CD4-positive, alpha-beta T cell treated with Interleukin-6 for 4 hours (primary cell): ENCODE data around the gene HS3ST5.
"Not testable (repeated sequence)": the region's sequence is repeated elsewhere in the genome, so short reads cannot be mapped to it uniquely, and the experiment has no call there.

Experiments
- DNase-seq: peaks from one replicate; pipeline ENCODE4 v3.0.0-alpha.2; 2020; ENCODE audit warnings: mixed read lengths

HS3ST5 gene

GRCh38 chr6:114084327-114084890 lies 258.4 kb downstream of the HS3ST5 start:
- DNase-seq, result no peak

GRCh38 chr6:114083251-114083650 lies 259.6 kb downstream of the HS3ST5 start:
- DNase-seq, result no peak

- no peak for DNase-seq
These were observed 261.1 kb downstream of the HS3ST5 start for GRCh38 chr6:114081730-114082129.

- no peak for DNase-seq
These were observed 261.8 kb downstream of the HS3ST5 start for GRCh38 chr6:114080891-114081510.

GRCh38 chr6:114080410-114080809 lies 262.4 kb downstream of the HS3ST5 start:
- DNase-seq, result not testable (repeated sequence)

GRCh38 chr6:114075777-114076176 lies 267.0 kb downstream of the HS3ST5 start:
- no peak for DNase-seq

- DNase-seq, result no peak
These were observed 267.5 kb downstream of the HS3ST5 start for GRCh38 chr6:114075300-114075699.

- DNase-seq, result no peak
These were observed 274.1 kb downstream of the HS3ST5 start for GRCh38 chr6:114068771-114069170.

- DNase-seq, result no peak
These were observed 274.7 kb downstream of the HS3ST5 start for GRCh38 chr6:114068116-114068515.

- DNase-seq, result no peak
These were observed 278.0 kb downstream of the HS3ST5 start for GRCh38 chr6:114064862-114065261.

GRCh38 chr6:114063956-114064355 lies 278.9 kb downstream of the HS3ST5 start:
- DNase-seq, result no peak

GRCh38 chr6:114062199-114062598 lies 280.6 kb downstream of the HS3ST5 start:
- DNase-seq, result no peak

- no peak for DNase-seq
These were observed 281.1 kb downstream of the HS3ST5 start for GRCh38 chr6:114061741-114062140.

- DNase-seq, result no peak
These were observed 281.7 kb downstream of the HS3ST5 start for GRCh38 chr6:114061116-114061515.

- no peak for DNase-seq
These were observed 284.4 kb downstream of the HS3ST5 start for GRCh38 chr6:114058435-114058834.

- DNase-seq, result no peak
These were observed 287.1 kb downstream of the HS3ST5 start for GRCh38 chr6:114055763-114056162.

- DNase-seq, result no peak
These were observed 287.5 kb downstream of the HS3ST5 start for GRCh38 chr6:114055349-114055748.

GRCh38 chr6:114053791-114054190 lies 289.0 kb downstream of the HS3ST5 start:
- DNase-seq, result no peak

GRCh38 chr6:114052141-114052540 lies 290.7 kb downstream of the HS3ST5 start:
- no peak for DNase-seq

- DNase-seq, result no peak
These were observed 291.8 kb downstream of the HS3ST5 start for GRCh38 chr6:114051031-114051430.

GRCh38 chr6:114049367-114049966 lies 293.4 kb downstream of the HS3ST5 start:
- no peak for DNase-seq

- DNase-seq, result not testable (repeated sequence)
These were observed 298.3 kb downstream of the HS3ST5 start for GRCh38 chr6:114044566-114044965.

GRCh38 chr6:114042267-114043016 lies 300.4 kb downstream of the HS3ST5 start:
- no peak for DNase-seq

- DNase-seq, result no peak
These were observed 302.0 kb downstream of the HS3ST5 start for GRCh38 chr6:114040871-114041270.
